ENCODE data around the gene GALP.

DNA sequence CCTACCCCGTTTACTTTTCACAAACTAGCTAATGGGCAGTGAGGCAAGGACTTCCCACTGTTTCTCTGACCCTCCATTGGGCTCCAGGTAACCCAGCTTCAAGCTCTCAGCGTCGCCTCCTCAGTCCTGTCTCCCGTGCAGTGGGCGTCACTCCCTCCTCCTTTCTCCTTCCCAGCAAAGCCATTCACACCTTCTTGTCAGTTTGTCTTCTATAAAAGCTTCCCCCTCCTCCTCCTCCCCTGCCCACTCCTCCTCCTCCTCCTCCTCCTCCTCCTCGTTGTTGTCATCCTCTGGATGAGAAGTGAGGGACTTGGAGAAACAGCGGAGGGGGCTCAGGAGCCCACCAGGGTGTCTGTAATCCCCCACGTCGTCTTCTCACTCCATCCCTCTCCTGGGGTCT is 1.7 kb upstream of the GALP start:
- TF ChIP-seq POLR2AphosphoS5 (IDR thresholded peaks at IDR 0.05; ENCODE audit: low read depth, low read length) (no peak), SIN3A (IDR thresholded peaks at IDR 0.05; ENCODE audit: borderline replicate concordance, insufficient read depth, low read length) (no peak), TAF1 (IDR thresholded peaks at IDR 0.05; ENCODE audit: borderline replicate concordance, insufficient read depth, low read length) (no peak)
- TF ChIP-seq, protein P1, sequence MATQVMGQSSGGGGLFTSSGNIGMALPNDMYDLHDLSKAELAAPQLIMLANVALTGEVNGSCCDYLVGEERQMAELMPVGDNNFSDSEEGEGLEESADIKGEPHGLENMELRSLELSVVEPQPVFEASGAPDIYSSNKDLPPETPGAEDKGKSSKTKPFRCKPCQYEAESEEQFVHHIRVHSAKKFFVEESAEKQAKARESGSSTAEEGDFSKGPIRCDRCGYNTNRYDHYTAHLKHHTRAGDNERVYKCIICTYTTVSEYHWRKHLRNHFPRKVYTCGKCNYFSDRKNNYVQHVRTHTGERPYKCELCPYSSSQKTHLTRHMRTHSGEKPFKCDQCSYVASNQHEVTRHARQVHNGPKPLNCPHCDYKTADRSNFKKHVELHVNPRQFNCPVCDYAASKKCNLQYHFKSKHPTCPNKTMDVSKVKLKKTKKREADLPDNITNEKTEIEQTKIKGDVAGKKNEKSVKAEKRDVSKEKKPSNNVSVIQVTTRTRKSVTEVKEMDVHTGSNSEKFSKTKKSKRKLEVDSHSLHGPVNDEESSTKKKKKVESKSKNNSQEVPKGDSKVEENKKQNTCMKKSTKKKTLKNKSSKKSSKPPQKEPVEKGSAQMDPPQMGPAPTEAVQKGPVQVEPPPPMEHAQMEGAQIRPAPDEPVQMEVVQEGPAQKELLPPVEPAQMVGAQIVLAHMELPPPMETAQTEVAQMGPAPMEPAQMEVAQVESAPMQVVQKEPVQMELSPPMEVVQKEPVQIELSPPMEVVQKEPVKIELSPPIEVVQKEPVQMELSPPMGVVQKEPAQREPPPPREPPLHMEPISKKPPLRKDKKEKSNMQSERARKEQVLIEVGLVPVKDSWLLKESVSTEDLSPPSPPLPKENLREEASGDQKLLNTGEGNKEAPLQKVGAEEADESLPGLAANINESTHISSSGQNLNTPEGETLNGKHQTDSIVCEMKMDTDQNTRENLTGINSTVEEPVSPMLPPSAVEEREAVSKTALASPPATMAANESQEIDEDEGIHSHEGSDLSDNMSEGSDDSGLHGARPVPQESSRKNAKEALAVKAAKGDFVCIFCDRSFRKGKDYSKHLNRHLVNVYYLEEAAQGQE (IDR thresholded peaks at IDR 0.05; ENCODE audit: insufficient read depth in 1 of 2, low read depth in 2 of 2, low read length in 2 of 2): no peak

Measured in PFSK-1 (cell line).